Pulmonary artery endothelial cell (primary cell): ENCODE results near the gene FAS. TPM values are rescaled to one million over a fixed set of nuclear protein-coding genes. Genes with fewer than 3 reads are reported as not detected.
"Not testable (repeated sequence)": the region's sequence is repeated elsewhere in the genome, so short reads cannot be mapped to it uniquely, and the experiment has no call there.

Experiments
- DNase-seq: peaks from one replicate; pipeline ENCODE4 v3.0.0-alpha.2; 2011; ENCODE audit warnings: low read depth, low spot score
- total RNA-seq: library from RNA; depleted of rRNA; stranded (reverse); fragments of >200 nt; gene quantifications from 2 replicates; pipeline ENCODE4 v1.2.3, GENCODE V29; 2014

The FAS gene
- total RNA-seq, 1 donor from 2014 or later: 16.8 TPM

- DNase-seq: no peak
These were observed 2.4 kb downstream of the FAS start for GRCh38 chr10:88992921-88993524.

- DNase-seq: no peak
These were observed 3.4 kb downstream of the FAS start for GRCh38 chr10:88994019-88994418.

GRCh38 chr10:88995156-88995876 lies 4.7 kb downstream of the FAS start:
- no peak for DNase-seq

- no peak for DNase-seq
These were observed 6.3 kb downstream of the FAS start for GRCh38 chr10:88996927-88997326.

- DNase-seq: no peak
These were observed 9.0 kb downstream of the FAS start for GRCh38 chr10:88999625-89000024.

GRCh38 chr10:89001024-89001728 lies 10.6 kb downstream of the FAS start:
- DNase-seq: no peak

GRCh38 chr10:89001729-89002072 lies 11.1 kb downstream of the FAS start:
- DNase-seq: no peak

- no peak for DNase-seq
These were observed 11.8 kb downstream of the FAS start for GRCh38 chr10:89002226-89002978.

GRCh38 chr10:89003344-89003743 lies 12.7 kb downstream of the FAS start:
- peak; percentile 47 for DNase-seq

GRCh38 chr10:89007129-89007893 lies 16.7 kb downstream of the FAS start:
- no peak for DNase-seq

- not testable (repeated sequence) for DNase-seq
These were observed 28.2 kb downstream of the FAS start for GRCh38 chr10:89018700-89019346.

GRCh38 chr10:89019569-89020327 lies 29.1 kb downstream of the FAS start:
- no peak for DNase-seq

GRCh38 chr10:89021526-89021925 lies 30.9 kb downstream of the FAS start:
- not testable (repeated sequence) for DNase-seq

GRCh38 chr10:89022734-89023133 lies 32.1 kb downstream of the FAS start:
- DNase-seq: no peak

- DNase-seq: no peak
These were observed 34.9 kb downstream of the FAS start for GRCh38 chr10:89025453-89025852.

GRCh38 chr10:89029181-89029580 lies 38.6 kb downstream of the FAS start:
- no peak for DNase-seq

GRCh38 chr10:89029785-89030437 lies 39.3 kb downstream of the FAS start:
- peak; percentile 64 for DNase-seq

- no peak for DNase-seq
These were observed 40.2 kb downstream of the FAS start for GRCh38 chr10:89030791-89031190.

- DNase-seq: peak; percentile 67
These were observed 41.7 kb downstream of the FAS start for GRCh38 chr10:89032141-89032891.
